Small intestine (tissue), 16 donors: ENCODE results near the gene FAM162B. TPM values are rescaled to one million over a fixed set of nuclear protein-coding genes. Genes with fewer than 3 reads are reported as not detected.

ENCODE experiments used
- DNase-seq, 2 donors: peaks; one replicate each; pipeline versions ENCODE4 v3.0.0 to v3.0.0-alpha.2; 2013
- FAIRE-seq: peaks from 2 replicates; lab custom pipeline; 2012; peaks lifted over from hg19 to GRCh38; lab: Jason Lieb, UNC
- H3K27ac ChIP-seq, 3 donors: one replicate each; pipeline ENCODE4 v1.5.1; 2013; ENCODE audit warnings: low read length in 2 of 3, mild to moderate bottlenecking in 2 of 3, control low read depth in 1 of 3, inconsistent platforms in 1 of 3, low read depth in 1 of 3, moderate library complexity in 1 of 3
- H3K27me3 ChIP-seq, 3 donors: one replicate each; pipeline ENCODE4 v1.6.1; 2013; ENCODE audit warnings: low read length in 3 of 3, inconsistent platforms in 1 of 3; ENCODE audit not compliant: control insufficient read depth in 3 of 3, insufficient read depth in 3 of 3
- H3K36me3 ChIP-seq, 3 donors: one replicate each; pipeline ENCODE4 v1.6.1; 2013; ENCODE audit warnings: low read length in 3 of 3, inconsistent platforms in 1 of 3, low read depth in 1 of 3, mild to moderate bottlenecking in 1 of 3, moderate library complexity in 1 of 3; ENCODE audit not compliant: control insufficient read depth in 3 of 3, insufficient read depth in 2 of 3
- H3K4me1 ChIP-seq, 3 donors: one replicate each; pipeline ENCODE4 v1.6.1; 2013; ENCODE audit warnings: low read length in 2 of 3, inconsistent platforms in 1 of 3, low read depth in 1 of 3, mild to moderate bottlenecking in 1 of 3, moderate library complexity in 1 of 3; ENCODE audit not compliant: control insufficient read depth in 3 of 3, insufficient read depth in 2 of 3
- H3K4me3 ChIP-seq, 3 donors: one replicate each; pipeline ENCODE4 v1.5.1; 2013; ENCODE audit warnings: low read length in 3 of 3, control low read depth in 1 of 3, inconsistent platforms in 1 of 3, low read depth in 1 of 3, mild to moderate bottlenecking in 1 of 3, moderate library complexity in 1 of 3
- H3K9me3 ChIP-seq, 2 donors: one replicate each; pipeline ENCODE4 v1.6.1; 2013; ENCODE audit warnings: low read depth in 1 of 2, low read length in 1 of 2; ENCODE audit not compliant: control insufficient read depth in 2 of 2, insufficient read depth in 1 of 2
- WGBS, 3 donors: extraction: QIAGEN DNeasy Blood & Tissue Kit; methylation state at CpG; one replicate each; pipeline ENCODE4 v1.1.7; 2013; 5-methylcytosine and 5-hydroxymethylcytosine counted together
- long read RNA-seq, 10 donors: transcript quantifications; one replicate each; lab custom pipeline, GENCODE V29; 2026
- polyA plus RNA-seq, 4 donors: library from polyadenylated mRNA; stranded (reverse) in 3 of 4; unstranded in 1 of 4; fragments of 200-250 nt in 3 of 4; fragments of 120-200 nt in 1 of 4; gene quantifications; one replicate each; pipeline versions ENCODE4 v1.2.1 to v1.2.3, GENCODE V29; 2013
- donor health status: healthy with polysubstance abuse.
- donor health status: control.
- donor health status: control.
- donor health status: Bipolar disorder and iron deficiency.
- donor health status: healthy.

Gene FAM162B
- 1 to 10 TPM in 1 of 4 donors, under 1 TPM in 2, not detected in 1; 0.30 to 1.6 (median 0.81) TPM for polyA plus RNA-seq
- long read RNA-seq, donor 1: 0 reads
- long read RNA-seq, donor 2: 0 reads
- long read RNA-seq, donor 3, partial matches to known transcripts: 0 of 1 reads
- long read RNA-seq, donor 3, other reads (novel, unspliced or antisense): 0 of 1 reads
- long read RNA-seq, donor 4: 0 reads
- long read RNA-seq, donor 5, partial matches to known transcripts: 0 of 1 reads
- long read RNA-seq, donor 5, other reads (novel, unspliced or antisense): 0 of 1 reads
- long read RNA-seq, donor 6, partial matches to known transcripts: 0 of 1 reads
- long read RNA-seq, donor 6, other reads (novel, unspliced or antisense): 0 of 1 reads
- long read RNA-seq, donor 7, transcript FAM162B-201 (4 exons, 1,036 nt): major isoform, 6 of 6 reads
- long read RNA-seq, donor 7, partial matches to known transcripts: 0 of 6 reads
- long read RNA-seq, donor 7, other reads (novel, unspliced or antisense): 0 of 6 reads
- long read RNA-seq, donor 8: 0 reads
- long read RNA-seq, donor 9: 0 reads
- long read RNA-seq, donor 10, partial matches to known transcripts: 0 of 4 reads
- long read RNA-seq, donor 10, other reads (novel, unspliced or antisense): 0 of 4 reads

GRCh38 chr6:116764961-116765841 is at the start of gene FAM162B:
TSS of gene FAM162B (minus strand) at chr6:116765719. CDS start at chr6:116765576, 143 bp downstream.
- H3K4me3 ChIP-seq: peak within 1 kb of the TSS in 2 of 3 donors; percentile 40 to 42
- peaks cover 6 to 28% (median 19%) of the 10 kb centered on the region in 3 donors for H3K27me3 ChIP-seq
- DNase-seq (peak in 1 of 2 donors; percentile 35), FAIRE-seq (no peak)
- no peak within 1 kb of the TSS for H3K27ac ChIP-seq
- H3K9me3 ChIP-seq: no peaks in the 10 kb centered on the region
- 2 to 4% (median 2%) methylated on average over 67 to 89 of the region's 89 CpGs for WGBS, 3 donors
- no peaks in the 10 kb centered on the region for H3K4me1 ChIP-seq
- H3K36me3 ChIP-seq: no peaks in the 10 kb centered on the region

GRCh38 chr6:116812051-116812650 is 46.6 kb upstream of the FAM162B start:
- FAIRE-seq (no peak), DNase-seq (no peak)
- 81 to 91% (median 82%) methylated on average over 2 of the region's 2 CpGs for WGBS, 3 donors
- no peak overlapping the region for H3K4me3 ChIP-seq
- no peaks in the 10 kb centered on the region for H3K27me3 ChIP-seq
- peaks cover 0 to 5% of the 10 kb centered on the region in 2 donors for H3K9me3 ChIP-seq
- H3K4me1 ChIP-seq: no peaks in the 10 kb centered on the region
- no peak overlapping the region for H3K27ac ChIP-seq
- H3K36me3 ChIP-seq: no peaks in the 10 kb centered on the region

- H3K4me1 ChIP-seq: no peaks in the 10 kb centered on the region
- no peak overlapping the region for H3K27ac ChIP-seq
- H3K9me3 ChIP-seq: no peaks in the 10 kb centered on the region
- no peak overlapping the region for H3K4me3 ChIP-seq
- FAIRE-seq: no peak
- peaks cover 0 to 2% (median 0%) of the 10 kb centered on the region in 3 donors for H3K27me3 ChIP-seq
- peak; percentile 4 to 5 for DNase-seq
- no peaks in the 10 kb centered on the region for H3K36me3 ChIP-seq
Observed at GRCh38 chr6:116801971-116802370, 36.5 kb upstream of the FAM162B start.

GRCh38 chr6:116799945-116800344 is 34.4 kb upstream of the FAM162B start:
- H3K9me3 ChIP-seq: no peaks in the 10 kb centered on the region
- H3K27ac ChIP-seq: no peak overlapping the region
- FAIRE-seq: no peak
- no peak for DNase-seq
- H3K36me3 ChIP-seq: no peaks in the 10 kb centered on the region
- H3K4me1 ChIP-seq: no peaks in the 10 kb centered on the region
- H3K27me3 ChIP-seq: peaks cover 0 to 2% (median 0%) of the 10 kb centered on the region in 3 donors
- H3K4me3 ChIP-seq: no peak overlapping the region

- no peak for DNase-seq
- no peak overlapping the region for H3K4me3 ChIP-seq
- no peaks in the 10 kb centered on the region for H3K9me3 ChIP-seq
- peaks cover 0 to 2% (median 0%) of the 10 kb centered on the region in 3 donors for H3K27me3 ChIP-seq
- no peaks in the 10 kb centered on the region for H3K36me3 ChIP-seq
- no peaks in the 10 kb centered on the region for H3K4me1 ChIP-seq
- 55 to 56% (median 55%) methylated on average over 2 of the region's 2 CpGs for WGBS, 3 donors
- no peak for FAIRE-seq
- no peak overlapping the region for H3K27ac ChIP-seq
Observed at GRCh38 chr6:116797585-116797984, 32.1 kb upstream of the FAM162B start.

GRCh38 chr6:116793224-116793623 is 27.7 kb upstream of the FAM162B start:
- Histone ChIP-seq H3K27ac (no peak overlapping the region), H3K4me3 (no peak overlapping the region), H3K9me3 (no peaks in the 10 kb centered on the region), H3K4me1 (no peaks in the 10 kb centered on the region), H3K27me3 (no peaks in the 10 kb centered on the region), H3K36me3 (no peaks in the 10 kb centered on the region)
- 60 to 75% (median 68%) methylated on average over 3 of the region's 3 CpGs for WGBS, 3 donors
- FAIRE-seq (no peak), DNase-seq (no peak)

GRCh38 chr6:116783852-116784251 is 18.3 kb upstream of the FAM162B start:
- Histone ChIP-seq H3K4me3 (no peak overlapping the region), H3K27ac (no peak overlapping the region), H3K27me3 (no peaks in the 10 kb centered on the region), H3K36me3 (no peaks in the 10 kb centered on the region), H3K4me1 (no peaks in the 10 kb centered on the region), H3K9me3 (no peaks in the 10 kb centered on the region)
- no peak for DNase-seq
- WGBS, 3 donors: 66 to 68% (median 67%) methylated on average over 5 of the region's 5 CpGs
- FAIRE-seq: no peak
